Muscle of arm (tissue), 12 donors: ENCODE results near the gene HIGD1C. TPM values are rescaled to one million over a fixed set of nuclear protein-coding genes. Genes with fewer than 3 reads are reported as not detected.
A peak's percentile ranks its signal among the peaks of the same experiment; 100 is the strongest.
"Not testable (repeated sequence)": the region's sequence is repeated elsewhere in the genome, so short reads cannot be mapped to it uniquely, and the experiment has no call there.

Experiments
- DNase-seq: peaks from one replicate; pipeline ENCODE4 v3.0.0-alpha.2; 2013
- polyA plus RNA-seq, 12 donors: library from polyadenylated mRNA; unstranded; fragments of 120-200 nt; gene quantifications; one replicate each; pipeline ENCODE4 v1.2.1, GENCODE V29; 2013; ENCODE audit not compliant: insufficient read length in 12 of 12

HIGD1C gene
- polyA plus RNA-seq, 12 donors, result 0.45 to 0.97 (median 0.71) TPM; not detected in 6

DNA sequence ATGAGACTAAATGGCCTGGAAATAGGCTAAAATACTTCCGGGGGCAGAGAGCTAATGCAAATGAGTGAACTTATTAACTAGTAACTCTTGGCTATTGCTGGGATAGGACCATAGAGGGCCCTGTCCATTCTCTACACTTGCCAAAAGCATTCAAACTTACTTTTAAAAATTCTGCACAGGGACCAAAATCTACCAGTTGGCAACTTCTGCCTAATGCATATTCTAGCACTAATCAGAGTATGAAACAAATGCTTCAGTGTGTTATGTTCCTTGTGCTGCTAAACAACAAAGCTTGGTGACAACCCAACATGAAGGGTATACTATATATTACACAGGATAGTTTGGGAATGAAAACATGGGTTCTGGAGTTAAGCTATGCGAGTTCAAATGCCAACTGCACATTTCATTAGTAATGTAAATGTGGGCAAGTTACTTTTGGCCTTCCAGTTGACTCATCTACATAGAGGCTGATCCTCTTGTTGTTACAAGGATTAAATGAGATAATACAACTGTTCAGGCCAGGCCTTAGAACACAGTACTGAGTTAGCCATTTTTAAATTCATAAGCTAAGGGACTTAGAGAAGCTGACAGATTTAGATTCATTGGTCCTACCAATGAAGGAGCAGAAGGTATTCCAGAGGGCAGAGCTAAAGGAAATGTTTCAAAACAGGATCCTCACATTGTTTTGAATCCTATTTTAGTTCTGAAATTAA, 32.4 kb downstream of the HIGD1C start:
- DNase-seq, result no peak

DNA sequence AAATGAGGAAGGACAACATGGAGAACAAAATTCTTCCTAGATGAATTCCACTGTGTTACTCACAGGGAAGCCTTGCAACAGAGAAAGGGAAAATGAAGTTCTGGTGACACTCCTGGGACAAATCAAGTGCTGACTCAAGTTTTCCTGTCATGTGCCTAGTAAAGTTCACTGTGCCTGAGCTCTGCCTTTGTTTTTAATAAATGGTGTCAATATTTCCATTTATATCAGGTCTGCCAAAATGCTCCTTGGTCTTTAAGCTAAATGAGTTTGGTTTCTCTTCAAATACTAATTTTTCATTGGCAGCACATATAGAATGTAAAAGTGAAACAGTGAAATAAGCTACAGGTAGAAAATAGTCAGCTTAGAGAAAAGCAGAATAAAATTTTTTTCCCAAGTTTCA, 33.0 kb downstream of the HIGD1C start:
- DNase-seq, result peak; percentile 78

DNA sequence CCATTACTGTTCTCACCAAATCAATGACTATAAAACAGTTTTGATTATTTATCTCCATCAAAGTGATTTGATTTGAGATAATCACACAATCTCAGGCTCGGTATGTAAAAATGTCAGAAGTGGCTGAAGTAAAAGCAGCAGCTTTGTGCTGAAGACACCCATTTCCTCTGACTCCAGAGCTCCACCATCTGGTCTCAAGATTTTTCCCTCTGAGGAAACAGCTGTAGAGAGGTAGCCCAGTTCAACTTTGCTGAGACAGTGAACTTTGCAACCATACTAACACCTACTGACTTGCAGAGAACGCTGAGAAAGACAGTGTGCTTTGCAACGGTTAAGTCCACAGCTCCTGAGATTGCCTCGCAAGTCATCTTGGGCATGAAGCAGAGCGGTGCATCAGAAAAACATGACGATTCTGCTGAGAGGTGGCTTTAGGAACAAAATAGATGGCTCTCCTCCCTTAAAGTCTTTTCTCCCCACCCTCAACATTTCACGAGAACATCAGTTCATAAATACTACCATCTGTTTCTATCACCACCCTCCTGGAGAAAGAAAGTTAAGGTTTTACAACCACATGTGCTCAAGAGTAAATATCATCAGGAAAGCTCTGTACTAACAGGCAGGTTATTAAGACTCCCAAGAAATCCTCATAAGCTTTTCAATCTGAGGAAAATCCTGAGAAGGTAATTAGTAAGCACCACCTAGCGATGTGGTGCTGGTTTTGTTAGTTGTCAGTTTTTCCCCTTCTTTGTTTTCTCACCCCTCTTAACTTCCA, 34.8 kb downstream of the HIGD1C start:
- DNase-seq, result peak; percentile 73

DNA sequence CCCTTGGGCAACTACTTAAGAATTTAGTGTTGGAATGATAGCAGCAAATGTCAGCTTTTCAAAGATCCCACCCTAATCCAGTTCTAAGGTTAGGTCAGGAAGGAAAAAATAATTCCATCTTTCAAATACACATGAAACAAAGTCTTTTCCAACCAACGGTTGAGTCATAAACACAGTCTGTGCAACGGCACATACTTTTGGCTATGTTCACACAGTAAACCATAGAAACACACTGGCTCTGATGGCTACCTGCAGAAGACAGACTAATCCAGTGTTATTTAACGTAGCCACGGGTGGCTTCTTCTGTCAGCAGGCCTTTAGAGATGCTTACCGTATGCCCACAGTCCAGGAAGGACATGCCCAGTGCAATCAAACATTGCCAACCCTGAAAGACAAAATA, 35.7 kb downstream of the HIGD1C start:
- no peak for DNase-seq

DNA sequence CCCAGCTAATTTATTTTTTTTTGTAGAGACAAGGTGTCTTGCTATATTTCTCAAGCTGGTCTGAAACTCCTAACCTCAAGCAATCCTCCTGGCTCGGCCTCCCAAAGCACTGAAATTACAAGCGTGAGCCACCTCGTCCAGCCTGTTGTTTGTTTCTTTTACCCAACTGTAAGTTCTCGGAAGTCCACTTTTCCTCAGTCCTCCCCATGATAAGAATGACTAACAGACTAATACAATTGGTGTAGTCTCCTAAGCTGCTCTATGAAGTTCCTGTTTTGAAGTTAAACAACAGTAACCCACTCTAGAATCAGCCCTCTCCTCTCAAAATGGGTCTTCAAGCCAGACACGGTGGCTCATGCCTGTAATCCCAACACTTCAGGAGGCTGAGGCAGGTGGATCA, 36.5 kb downstream of the HIGD1C start:
- no peak for DNase-seq

DNA sequence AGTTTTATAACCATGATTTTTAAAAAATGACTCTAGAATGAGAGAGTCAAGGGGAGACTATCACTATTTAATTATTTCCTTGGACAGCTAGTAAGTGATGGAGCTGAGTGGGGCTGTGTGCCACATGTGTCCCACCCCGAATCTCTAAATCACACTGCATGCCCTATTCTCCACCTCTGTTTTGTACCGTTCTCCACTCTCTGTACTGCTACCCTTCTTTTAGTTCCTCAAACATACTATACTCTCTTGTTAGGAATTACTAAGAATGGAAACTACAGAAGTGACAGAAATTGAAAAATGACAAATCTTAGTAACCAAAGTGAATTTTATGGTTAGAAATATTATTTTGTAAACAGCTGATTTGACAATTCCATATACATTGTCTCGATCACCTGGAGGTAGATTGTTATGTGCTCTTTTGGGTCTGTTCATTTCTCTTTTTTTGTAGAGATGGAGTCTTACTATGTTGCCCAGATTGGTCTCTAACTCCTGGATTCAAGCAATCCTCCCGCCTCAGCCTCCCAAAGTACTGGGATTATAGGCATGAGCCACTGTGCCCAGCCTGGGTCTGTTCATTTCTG, 37.9 kb downstream of the HIGD1C start:
- no peak for DNase-seq

DNA sequence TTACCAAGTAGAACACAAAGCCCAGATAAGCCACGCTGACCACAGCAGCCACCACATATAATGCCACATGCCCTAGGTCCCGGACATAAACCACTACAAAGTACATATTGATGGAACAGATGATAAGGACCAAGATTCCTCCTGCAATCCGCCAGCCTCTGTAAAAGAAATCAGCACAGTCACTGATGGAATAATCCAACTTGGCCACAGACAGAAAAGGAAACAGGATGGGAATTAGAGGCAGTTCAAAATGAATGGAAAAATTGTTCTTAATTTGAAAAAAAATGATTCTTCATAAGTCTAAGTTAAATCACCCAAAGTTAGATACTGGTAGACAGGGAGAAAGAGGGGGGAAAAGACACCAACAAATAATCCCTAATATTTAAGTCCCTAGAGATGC, 38.4 kb downstream of the HIGD1C start:
- no peak for DNase-seq

DNA sequence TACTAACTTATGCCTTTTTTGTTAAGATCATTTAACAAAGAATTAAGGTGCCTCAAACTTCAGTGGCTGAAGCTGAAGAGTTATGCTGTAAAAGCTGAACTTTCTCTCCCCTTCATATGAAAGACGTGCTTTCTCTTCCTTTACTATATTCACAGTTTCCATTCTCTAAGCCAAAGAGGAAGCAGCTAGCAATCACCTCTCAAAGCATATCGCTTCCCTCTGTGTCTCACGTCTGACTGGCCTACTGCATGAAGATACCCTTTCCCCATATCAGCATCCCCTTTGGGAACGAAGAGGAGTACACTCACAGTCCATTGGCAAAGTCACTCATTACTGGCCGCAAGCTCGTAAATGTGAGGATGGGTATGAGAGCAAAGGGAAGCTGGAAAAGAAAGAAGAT, 38.9 kb downstream of the HIGD1C start:
- DNase-seq, result no peak

DNA sequence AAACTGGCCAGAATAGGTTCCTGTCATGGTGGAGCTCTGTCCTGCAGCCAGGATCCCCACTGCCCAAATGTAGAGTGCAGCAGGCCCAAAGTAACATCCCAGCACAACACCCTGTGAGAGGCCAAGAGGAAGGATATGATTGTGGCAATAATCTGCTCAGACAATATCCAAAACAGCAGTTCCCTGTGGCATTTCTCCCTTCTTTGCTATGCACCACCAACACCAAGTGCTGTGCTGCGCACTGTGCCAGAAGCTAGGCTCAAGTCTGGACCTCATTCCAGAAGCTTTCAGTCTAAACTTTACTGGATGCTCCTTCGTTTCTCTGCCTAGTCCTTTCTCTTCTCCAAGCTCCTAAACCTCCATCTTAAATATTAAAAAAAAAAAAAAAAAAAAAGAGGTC, 40.5 kb downstream of the HIGD1C start:
- DNase-seq, result no peak

DNA sequence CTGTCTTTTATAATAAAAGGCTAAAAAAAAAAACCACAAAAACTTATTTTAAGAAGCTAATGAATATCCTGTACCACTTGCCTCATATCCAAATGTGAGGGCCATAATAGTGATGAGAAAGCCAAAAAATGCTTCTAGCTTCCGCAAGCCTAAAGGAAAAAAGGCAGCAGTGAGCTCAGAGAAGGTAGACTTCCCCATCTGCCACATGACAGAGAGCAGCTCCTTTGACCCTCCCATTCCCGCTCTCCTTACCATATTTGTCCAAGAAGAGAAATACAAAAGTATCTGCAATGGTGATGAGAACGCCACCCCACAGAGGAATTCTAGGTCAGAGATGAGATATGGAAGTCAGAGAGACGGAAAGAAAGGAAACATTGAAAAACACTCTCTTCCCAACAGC, 46.7 kb downstream of the HIGD1C start:
- no peak for DNase-seq

DNA sequence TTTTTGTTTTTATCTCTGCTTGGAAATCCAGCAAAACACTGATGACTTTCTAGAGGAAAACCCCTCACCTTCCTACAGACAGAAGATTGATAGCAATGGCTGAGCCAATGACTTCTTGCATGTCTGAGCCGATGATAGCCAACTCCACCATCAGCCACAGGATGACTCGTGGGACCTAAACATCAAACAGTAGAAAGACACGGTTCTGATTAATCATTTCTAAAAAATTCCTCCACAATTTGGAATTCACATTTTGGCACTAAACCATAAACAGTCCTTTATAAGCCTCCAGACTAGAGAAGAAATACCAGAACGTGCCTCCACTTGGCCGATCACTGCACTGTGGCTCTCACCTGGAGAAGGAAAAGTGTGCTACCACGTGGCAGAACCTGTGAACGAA, 47.9 kb downstream of the HIGD1C start:
- no peak for DNase-seq

DNA sequence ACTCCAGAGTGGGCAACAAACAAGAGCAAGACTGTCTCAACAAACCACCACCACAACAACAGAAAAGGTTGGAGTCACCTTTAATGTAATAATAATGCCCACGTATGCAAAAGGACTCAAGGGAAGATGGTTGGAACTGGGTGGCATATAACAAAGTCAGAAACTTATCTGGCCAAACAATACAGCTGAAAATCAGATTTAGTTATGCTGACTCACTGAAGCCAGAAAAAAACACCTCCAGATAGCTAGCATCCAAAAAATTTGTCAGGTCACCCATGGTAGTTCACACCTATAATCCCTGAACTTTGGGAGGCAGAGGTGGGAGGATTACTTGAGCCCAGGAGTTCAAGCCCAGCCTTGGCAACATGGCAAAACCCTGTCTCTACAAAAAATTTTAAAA, 49.5 kb downstream of the HIGD1C start:
- DNase-seq, result no peak

DNA sequence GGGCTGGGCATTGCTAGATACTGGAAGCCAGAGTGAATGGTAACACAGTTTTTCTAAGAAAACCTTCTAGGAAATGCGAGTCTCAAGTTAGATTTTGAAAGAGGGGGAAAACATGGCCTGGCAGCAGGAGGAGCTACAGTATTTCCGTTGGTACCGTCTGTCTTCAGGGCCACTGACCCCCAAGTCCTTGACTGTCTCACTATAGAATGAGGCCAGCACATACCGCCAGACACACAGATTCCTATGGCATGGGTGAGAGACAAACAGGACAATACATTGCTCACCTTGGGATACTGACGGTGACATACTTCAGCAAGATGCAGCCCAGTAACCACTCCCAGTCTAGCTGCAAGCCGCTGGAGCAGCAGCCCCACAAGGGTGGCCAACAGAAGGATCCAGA, 52.2 kb downstream of the HIGD1C start:
- DNase-seq, result no peak

DNA sequence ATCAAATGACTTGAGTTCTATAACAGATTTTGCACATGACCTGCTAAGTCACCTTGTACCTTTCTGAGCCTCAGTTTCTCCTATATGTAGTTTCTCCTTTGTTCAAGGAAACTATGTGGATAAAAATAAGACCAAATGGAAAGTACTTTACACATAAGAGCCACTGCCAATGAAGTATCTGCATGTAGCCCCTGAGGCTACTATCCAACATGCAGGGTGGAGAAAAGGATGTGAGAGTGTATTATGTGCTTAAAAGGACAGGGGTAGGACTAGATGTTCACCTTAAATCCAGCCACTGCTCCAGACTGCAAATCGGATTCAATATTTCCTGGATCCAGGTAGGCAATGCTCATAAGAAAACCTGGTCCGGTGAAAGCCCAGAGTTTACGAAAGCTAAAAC, 52.7 kb downstream of the HIGD1C start:
- DNase-seq, result no peak

DNA sequence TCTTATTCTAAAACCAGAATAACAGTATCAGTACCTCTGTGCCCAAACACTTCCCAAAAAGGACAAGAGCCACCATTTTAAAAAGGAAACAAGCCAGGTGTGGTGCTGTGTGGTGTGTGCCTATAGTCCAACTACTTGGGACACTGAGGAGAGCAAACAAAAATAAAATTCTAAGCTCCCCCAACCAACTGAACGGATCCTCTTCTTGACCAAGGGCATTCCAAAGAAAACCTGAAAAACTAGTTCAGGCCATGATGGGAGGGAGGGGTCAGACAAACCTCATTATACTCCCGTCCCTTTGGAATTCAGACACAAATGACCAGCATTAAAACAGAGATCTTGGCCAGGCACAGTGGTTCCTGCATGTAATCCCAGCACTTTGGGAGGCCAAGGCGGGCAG, 53.3 kb downstream of the HIGD1C start:
- DNase-seq, result no peak

DNA sequence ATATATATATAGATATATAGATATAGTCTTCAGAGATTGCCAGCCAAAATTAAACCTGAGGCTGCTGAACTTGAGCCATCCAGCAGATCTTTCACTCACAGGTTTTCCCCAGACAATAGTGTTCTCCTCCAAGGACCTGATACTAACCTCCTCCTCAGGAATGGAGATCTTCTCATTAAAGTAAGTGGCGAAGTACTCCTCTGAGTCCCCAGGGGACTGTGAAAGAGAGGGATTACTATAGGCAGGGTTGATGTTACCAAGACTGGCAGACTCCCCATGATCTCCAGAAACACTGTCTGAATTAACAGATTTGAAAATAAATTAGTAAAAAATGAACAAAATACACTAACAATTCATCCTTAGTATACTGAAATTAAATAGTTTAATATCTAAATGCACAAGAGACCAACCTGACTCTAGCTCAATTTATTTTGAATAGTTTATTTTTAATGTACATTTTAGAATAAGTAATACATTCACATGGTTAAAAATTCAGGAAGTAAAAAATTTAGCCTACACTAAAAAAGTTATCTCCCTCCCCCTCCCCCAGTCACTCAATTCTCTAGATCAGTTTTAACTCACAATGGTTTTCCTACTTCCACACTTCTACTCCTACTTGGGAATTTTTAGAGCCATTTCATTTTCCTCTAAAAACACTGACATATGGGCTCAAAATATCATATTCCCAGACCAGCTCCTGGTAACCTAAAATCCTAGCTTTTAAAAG, 56.1 kb downstream of the HIGD1C start:
- DNase-seq, result no peak

DNA sequence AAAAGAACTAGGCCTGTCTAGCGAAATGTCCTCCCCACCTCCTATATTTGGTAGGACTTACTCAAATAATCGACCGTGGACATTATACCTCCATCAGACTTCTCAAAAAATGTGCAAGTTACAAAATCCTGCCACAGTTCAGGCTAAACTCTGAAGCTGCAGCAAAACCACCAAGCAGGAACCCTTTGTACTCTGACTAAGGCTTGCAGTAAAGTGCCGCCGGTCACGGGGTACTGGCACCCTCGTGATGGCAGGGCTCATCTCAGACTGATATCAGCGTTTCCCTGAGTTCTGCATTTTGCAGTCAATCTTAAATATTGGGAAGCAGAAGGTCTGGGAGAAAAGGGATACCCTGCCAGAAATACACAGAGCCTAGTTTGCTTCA, 56.7 kb downstream of the HIGD1C start:
- DNase-seq, result no peak

DNA sequence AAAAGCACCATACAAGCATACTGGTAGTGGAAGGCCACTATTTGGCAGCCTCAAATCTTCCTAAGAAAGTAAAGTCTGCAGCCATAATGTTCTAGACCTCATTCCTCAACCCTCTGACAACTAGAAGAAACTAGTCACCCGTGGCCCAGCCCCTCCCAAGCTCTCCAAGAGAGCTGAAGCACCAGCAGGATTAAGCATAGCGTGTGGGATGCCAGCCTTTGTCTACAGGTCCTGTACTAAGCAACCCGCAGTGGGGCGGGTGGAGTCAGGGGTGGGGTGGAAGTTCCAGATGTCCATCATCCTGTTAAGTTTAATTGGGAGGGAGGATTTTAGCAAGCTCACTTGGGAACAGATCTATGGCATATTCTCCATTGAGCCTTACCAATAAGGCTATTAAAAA, 59.6 kb downstream of the HIGD1C start:
- no peak for DNase-seq

DNA sequence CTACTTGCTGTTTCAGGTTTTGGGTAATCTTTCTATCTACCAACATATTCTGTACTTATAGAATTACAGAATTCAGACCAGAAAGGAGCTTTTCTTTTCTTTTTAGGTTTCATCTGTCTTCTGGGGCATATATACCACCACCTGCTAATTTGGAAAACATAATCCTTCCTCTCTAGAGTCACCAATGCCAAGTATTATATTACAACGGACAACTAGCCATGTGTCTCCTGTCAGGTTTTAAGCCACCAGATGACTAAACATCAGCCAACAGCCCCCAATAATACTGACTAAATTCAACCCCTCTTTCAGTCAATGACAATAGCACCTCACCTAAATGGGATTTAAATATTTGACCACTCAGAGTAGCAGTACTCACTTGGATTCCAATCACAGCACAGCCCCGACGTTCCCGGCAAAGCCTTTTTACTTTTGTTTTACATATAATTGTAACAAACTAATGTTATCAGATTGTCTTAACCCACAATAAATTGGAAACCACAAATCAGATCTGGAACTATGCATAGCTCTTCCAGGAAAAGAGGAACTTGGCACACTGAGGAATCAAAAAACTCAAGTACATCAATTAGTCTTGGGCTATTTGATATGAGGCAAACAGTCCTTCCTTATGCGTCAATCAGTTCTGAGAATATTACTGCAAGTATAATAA, 60.4 kb downstream of the HIGD1C start:
- no peak for DNase-seq

DNA sequence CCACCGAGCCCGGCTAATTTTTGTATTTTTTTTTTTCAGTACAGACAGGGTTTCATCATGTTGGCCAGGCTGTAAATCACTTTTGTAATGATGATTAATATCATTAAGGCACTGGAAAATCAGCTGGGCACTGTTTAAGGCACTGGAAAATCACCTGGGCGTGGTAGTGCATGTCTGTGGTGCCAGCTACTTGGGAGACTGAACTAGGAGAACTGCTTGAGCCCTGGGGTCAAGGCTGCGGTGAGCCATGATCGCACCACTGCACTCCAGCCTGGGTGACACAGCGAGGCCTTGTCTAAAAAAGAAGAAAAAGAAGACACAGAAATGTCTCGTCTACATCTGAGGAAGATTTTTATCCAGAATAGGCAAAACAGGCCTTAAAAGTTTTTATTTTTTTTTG, 61.1 kb downstream of the HIGD1C start:
- no peak for DNase-seq

DNA sequence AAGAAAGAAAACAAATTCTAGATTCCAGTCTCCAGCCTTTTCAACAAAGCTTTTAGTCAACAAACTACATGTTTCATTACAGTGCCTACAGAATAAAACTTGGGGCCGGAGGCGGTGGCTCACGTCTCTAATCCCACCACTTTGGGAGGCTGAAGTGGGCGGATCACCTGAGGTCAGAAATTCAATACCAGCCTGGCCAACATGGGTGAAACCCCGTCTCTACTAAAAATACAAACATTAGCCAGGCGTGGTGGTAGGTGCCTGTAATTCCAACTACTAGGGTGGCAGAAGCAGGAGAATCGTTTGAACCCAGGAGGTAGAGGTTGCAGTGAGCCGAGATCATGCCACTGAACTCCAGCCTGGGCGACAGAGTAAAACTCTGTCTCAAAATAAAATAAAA, 62.1 kb downstream of the HIGD1C start:
- not testable (repeated sequence) for DNase-seq

DNA sequence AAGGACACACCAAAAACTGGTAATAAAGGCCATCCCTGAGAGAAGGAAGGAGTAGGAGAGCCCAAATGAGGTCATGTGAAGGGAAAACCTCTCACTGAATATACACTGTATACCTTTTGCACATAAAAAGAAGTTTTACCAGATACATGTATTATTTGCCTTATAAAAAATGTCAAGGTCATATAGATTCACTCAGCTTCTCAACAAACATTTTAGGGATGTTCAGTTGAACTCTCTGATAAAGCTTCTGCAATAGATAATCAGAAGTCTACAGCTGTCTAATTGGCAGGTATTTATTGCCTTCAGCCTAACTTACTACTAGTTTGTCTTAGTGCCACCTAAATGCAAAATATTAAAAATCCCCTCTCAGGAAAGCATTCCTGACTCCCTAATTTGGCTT, 65.1 kb downstream of the HIGD1C start:
- DNase-seq, result no peak
